ENCODE data around the gene KCNG2.

KCNG2 gene

DNA sequence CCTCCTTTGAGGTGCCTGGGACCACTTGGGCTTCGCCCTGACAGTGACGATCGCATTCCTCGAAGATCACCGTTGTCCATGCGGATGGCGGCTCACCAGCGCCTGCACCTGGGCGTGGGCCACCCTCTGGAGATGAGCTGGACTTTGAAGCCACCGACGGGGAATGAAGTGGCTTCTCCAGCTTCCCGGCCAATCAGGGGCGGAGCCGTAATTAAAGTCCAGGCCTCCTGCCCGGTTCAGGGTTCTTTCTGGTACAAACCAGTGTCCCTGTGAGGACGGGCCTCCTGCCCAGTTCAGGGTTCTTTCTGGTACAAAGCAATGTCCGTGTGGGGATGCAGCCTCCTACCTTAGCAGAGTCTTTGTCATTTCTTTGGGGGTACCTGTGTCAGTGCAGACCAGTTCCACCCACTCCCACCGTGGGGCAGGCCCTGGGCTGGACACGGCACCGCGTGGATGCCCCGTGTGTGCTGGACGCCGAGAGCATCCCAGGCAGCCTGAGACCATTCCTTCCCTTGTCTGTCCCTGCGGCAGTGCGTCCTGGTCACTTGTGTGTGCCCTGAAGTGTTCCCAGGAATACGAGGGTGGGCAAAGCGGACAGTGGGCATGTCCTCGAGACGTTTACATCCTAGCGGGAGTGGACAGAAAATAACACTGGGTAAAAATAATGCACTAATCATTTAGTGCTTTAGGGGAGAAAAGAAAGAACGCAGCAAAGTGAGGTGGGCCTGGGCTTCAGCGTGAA lies 55.0 kb downstream of the KCNG2 start:
- no peaks in the 10 kb centered on the region for H3K4me1 ChIP-seq (ENCODE audit: insufficient read depth, low read length)
- no peaks in the 10 kb centered on the region for H3K9me3 ChIP-seq (ENCODE audit: low read length)
- peaks cover 0 to 7% of the 10 kb centered on the region in 2 donors for H3K27me3 ChIP-seq (ENCODE audit: control insufficient read depth in 1 of 2, insufficient read depth in 2 of 2, low read length in 2 of 2)
- H3K9ac ChIP-seq (ENCODE audit: low read length): no peak overlapping the region
- no peak overlapping the region for H3K4me3 ChIP-seq (ENCODE audit: low read depth in 1 of 2, low read length in 2 of 2)
- no peaks in the 10 kb centered on the region for H3K36me3 ChIP-seq (ENCODE audit: insufficient read depth, low read length)
- no peak overlapping the region for H3K27ac ChIP-seq (ENCODE audit: low read depth, low read length)

- H3K9ac ChIP-seq (ENCODE audit: low read length): no peak overlapping the region
- H3K9me3 ChIP-seq (ENCODE audit: low read length): no peaks in the 10 kb centered on the region
- peaks cover 0 to 7% of the 10 kb centered on the region in 2 donors for H3K27me3 ChIP-seq (ENCODE audit: control insufficient read depth in 1 of 2, insufficient read depth in 2 of 2, low read length in 2 of 2)
- H3K27ac ChIP-seq (ENCODE audit: low read depth, low read length): no peak overlapping the region
- no peaks in the 10 kb centered on the region for H3K4me1 ChIP-seq (ENCODE audit: insufficient read depth, low read length)
- H3K4me3 ChIP-seq (ENCODE audit: low read depth in 1 of 2, low read length in 2 of 2): no peak overlapping the region
- no peaks in the 10 kb centered on the region for H3K36me3 ChIP-seq (ENCODE audit: insufficient read depth, low read length)
Observed at GRCh38 chr18:79853303-79853992, 55.7 kb downstream of the KCNG2 start.

DNA sequence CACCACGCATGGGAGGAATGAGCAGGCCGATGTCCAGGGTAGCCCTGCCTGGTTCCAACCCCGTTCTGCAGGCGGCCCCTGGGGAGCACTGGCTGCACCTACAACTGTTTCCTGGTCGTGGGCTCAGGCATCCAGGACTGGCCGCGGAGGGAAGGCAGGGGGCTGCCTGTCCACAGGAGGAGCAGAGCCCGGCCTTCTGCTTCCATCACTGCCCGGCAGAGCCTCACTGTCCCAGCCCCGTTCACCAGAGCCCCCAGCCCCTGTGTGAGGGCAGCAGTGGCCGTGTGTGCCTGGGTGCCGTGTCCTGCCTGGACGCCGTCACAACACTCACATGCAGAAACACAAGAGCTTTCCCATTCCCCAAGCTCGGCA lies 56.2 kb downstream of the KCNG2 start:
- no peak overlapping the region for H3K9ac ChIP-seq (ENCODE audit: low read length)

DNA sequence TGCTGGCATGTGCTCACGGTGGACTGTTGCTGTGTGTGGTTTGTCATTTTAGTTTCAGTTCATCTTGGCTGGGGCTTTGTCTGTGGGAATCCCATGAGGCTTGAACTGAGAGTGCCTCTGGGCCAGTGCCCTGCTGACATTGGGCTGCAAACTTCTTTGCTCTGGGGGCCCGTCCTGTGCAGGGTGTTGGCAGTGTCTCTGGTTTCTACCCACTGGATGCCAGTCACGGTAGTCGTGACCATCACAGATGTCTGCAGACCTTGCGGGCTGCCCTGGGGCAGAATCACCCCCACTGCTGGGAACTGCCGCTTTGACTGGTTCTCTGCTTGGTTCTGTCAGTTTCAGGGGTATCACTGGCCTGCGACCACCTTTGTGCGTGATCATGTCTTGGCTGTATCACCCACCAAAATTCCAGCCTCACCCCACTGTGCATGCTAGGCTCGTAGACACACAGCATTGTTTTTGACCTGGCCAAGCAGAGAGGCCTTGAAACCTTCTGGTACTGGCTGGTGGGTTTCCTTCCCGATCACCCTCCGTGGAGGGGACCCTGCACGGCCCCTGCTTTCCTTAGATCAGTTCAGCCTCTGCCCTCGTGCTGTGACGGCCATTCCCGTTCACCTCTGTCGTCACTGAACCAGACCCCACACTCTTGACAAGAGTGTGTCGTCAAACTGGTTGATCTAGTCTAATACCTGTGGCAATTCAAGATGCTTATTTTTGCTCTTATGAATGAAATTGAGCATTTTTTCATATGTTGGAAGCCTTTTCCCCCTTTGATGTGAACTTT lies 57.6 kb downstream of the KCNG2 start:
- H3K36me3 ChIP-seq (ENCODE audit: insufficient read depth, low read length): no peaks in the 10 kb centered on the region
- H3K9me3 ChIP-seq (ENCODE audit: low read length): no peaks in the 10 kb centered on the region
- no peak overlapping the region for H3K9ac ChIP-seq (ENCODE audit: low read length)
- H3K4me3 ChIP-seq (ENCODE audit: low read depth in 1 of 2, low read length in 2 of 2): no peak overlapping the region
- H3K4me1 ChIP-seq (ENCODE audit: insufficient read depth, low read length): no peaks in the 10 kb centered on the region
- peaks cover 0 to 7% of the 10 kb centered on the region in 2 donors for H3K27me3 ChIP-seq (ENCODE audit: control insufficient read depth in 1 of 2, insufficient read depth in 2 of 2, low read length in 2 of 2)
- H3K27ac ChIP-seq (ENCODE audit: low read depth, low read length): no peak overlapping the region

More for the DNA sequence above, 56.2 kb downstream of the KCNG2 start:
- Histone ChIP-seq H3K4me3 (ENCODE audit: low read depth in 1 of 2, low read length in 2 of 2) (no peak overlapping the region), H3K36me3 (ENCODE audit: insufficient read depth, low read length) (no peaks in the 10 kb centered on the region), H3K9me3 (ENCODE audit: low read length) (no peaks in the 10 kb centered on the region), H3K4me1 (ENCODE audit: insufficient read depth, low read length) (no peaks in the 10 kb centered on the region), H3K27me3 (ENCODE audit: control insufficient read depth in 1 of 2, insufficient read depth in 2 of 2, low read length in 2 of 2) (peaks cover 0 to 7% of the 10 kb centered on the region in 2 donors), H3K27ac (ENCODE audit: low read depth, low read length) (no peak overlapping the region)

DNA sequence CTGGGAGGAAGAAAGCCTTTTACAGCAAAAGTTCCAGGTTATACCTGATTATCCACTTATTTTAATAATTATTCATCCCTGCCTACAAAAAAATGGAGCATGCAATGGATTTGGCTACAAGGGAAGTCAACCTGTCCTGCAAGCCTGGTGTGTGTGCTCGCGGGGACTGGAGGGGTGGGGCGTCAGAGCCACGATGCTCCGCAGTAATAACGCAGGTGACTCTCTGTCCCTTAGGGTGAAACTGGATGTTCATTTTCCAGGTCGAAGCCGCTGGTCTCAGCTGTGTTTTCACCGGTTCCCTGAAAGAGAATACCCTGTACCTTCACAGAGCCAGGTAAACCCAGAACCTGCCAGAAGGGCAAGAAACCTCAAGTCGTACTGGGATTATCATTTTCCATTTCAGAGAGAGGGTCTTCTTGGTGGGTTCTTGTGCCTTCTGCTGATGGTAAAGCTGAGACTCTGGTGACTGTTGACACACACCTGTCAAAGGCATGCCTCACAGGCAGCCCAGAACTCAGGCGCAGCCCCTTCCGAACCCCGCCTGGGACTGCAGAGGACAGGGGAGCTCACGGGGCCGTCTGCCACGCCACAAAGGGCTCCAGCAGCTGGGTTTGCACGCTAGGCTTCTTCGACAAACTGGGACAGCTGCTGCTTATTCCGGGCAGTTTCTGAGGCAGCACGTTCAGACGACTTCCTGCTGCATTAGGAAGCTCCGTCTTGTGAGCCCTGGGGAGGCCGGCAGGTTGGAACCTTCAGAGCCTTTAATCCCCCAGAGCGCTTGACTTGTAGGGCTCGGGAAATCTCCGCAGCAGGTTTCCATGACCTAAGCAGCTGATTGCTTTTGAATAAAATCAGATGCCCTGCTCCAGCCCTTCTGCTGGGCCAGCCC lies 58.6 kb downstream of the KCNG2 start:
- Histone ChIP-seq H3K27me3 (ENCODE audit: control insufficient read depth in 1 of 2, insufficient read depth in 2 of 2, low read length in 2 of 2) (peaks cover 0 to 7% of the 10 kb centered on the region in 2 donors), H3K27ac (ENCODE audit: low read depth, low read length) (no peak overlapping the region), H3K9ac (ENCODE audit: low read length) (no peak overlapping the region), H3K9me3 (ENCODE audit: low read length) (no peaks in the 10 kb centered on the region), H3K36me3 (ENCODE audit: insufficient read depth, low read length) (no peaks in the 10 kb centered on the region), H3K4me3 (ENCODE audit: low read depth in 1 of 2, low read length in 2 of 2) (no peak overlapping the region), H3K4me1 (ENCODE audit: insufficient read depth, low read length) (no peaks in the 10 kb centered on the region)

- H3K4me3 ChIP-seq (ENCODE audit: low read depth in 1 of 2, low read length in 2 of 2): no peak overlapping the region
- H3K36me3 ChIP-seq (ENCODE audit: insufficient read depth, low read length): no peaks in the 10 kb centered on the region
- no peaks in the 10 kb centered on the region for H3K4me1 ChIP-seq (ENCODE audit: insufficient read depth, low read length)
- H3K9me3 ChIP-seq (ENCODE audit: low read length): peaks cover under 1% of the 10 kb centered on the region
- H3K9ac ChIP-seq (ENCODE audit: low read length): no peak overlapping the region
- H3K27ac ChIP-seq (ENCODE audit: low read depth, low read length): no peak overlapping the region
- H3K27me3 ChIP-seq (ENCODE audit: control insufficient read depth in 1 of 2, insufficient read depth in 2 of 2, low read length in 2 of 2): peaks cover 0 to 7% of the 10 kb centered on the region in 2 donors
Observed at GRCh38 chr18:79857082-79857671, 59.4 kb downstream of the KCNG2 start.

DNA sequence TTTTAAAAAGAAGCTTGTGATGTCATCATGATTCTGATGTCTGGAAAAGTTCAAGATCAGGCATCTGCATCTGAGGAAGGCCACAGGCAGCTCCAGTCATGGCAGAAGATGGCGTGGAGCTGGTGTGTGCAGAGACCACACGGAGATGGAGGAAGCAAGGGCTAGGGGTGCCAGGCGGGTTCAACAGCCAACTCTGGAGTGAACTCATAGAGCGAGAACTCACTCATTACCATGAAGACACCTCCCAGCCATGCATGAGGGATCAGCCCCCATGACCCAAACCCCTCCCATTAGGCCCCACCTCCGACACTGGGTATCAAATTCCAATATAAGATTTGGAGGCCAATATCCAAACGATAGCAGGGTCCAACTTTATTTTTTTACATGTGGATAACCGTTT lies 61.6 kb downstream of the KCNG2 start:
- H3K4me3 ChIP-seq (ENCODE audit: low read depth in 1 of 2, low read length in 2 of 2): no peak overlapping the region
- no peak overlapping the region for H3K9ac ChIP-seq (ENCODE audit: low read length)
- peaks cover 0 to 7% of the 10 kb centered on the region in 2 donors for H3K27me3 ChIP-seq (ENCODE audit: control insufficient read depth in 1 of 2, insufficient read depth in 2 of 2, low read length in 2 of 2)
- peaks cover 4% of the 10 kb centered on the region for H3K9me3 ChIP-seq (ENCODE audit: low read length)
- H3K27ac ChIP-seq (ENCODE audit: low read depth, low read length): no peak overlapping the region
- H3K36me3 ChIP-seq (ENCODE audit: insufficient read depth, low read length): no peaks in the 10 kb centered on the region
- H3K4me1 ChIP-seq (ENCODE audit: insufficient read depth, low read length): no peaks in the 10 kb centered on the region

DNA sequence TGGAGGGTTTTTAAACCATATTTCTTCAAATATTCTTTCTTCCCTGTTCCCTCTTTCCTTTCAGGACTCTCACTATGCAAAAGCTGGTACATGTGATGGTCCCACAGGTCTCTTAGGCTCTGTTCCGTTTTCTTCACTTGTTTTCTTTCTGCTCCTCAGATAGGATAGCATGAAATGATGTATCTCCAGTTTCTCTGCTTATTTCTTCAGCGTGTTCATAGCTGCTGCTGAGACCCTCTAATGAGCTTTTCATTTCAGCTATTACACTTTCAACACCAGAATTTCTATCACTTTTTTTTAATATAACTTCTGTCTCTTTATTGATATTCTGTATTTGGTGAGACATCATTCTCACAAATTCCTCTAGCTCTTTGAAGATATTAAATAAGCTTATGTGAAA lies 63.9 kb downstream of the KCNG2 start:
- no peaks in the 10 kb centered on the region for H3K4me1 ChIP-seq (ENCODE audit: insufficient read depth, low read length)
- H3K27ac ChIP-seq (ENCODE audit: low read depth, low read length): no peak overlapping the region
- peaks cover 4% of the 10 kb centered on the region for H3K9me3 ChIP-seq (ENCODE audit: low read length)
- no peaks in the 10 kb centered on the region for H3K27me3 ChIP-seq (ENCODE audit: control insufficient read depth in 1 of 2, insufficient read depth in 2 of 2, low read length in 2 of 2)
- no peaks in the 10 kb centered on the region for H3K36me3 ChIP-seq (ENCODE audit: insufficient read depth, low read length)
- no peak overlapping the region for H3K4me3 ChIP-seq (ENCODE audit: low read depth in 1 of 2, low read length in 2 of 2)
- no peak overlapping the region for H3K9ac ChIP-seq (ENCODE audit: low read length)

DNA sequence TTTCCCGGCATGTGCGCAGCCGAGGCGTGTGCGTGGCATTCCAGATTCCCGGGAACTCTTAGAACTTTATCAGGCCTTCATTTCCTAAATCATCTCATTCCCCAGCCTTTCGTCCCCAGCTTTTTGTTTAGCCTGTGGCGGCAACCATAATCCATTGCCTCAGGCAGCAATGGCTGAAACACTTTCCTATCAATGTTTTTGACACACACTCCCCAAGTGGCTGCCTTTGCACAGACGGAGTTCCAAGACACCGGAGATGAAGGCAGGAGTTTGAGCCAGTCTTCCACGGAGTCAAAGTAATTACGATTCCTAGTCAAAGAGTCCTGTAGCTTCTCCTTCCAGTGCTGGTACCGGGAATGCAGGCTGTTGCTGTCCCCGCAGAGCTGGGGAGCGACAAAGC lies 64.8 kb downstream of the KCNG2 start:
- Histone ChIP-seq H3K4me1 (ENCODE audit: insufficient read depth, low read length) (no peaks in the 10 kb centered on the region), H3K9me3 (ENCODE audit: low read length) (peaks cover 4% of the 10 kb centered on the region), H3K36me3 (ENCODE audit: insufficient read depth, low read length) (no peaks in the 10 kb centered on the region), H3K9ac (ENCODE audit: low read length) (no peak overlapping the region), H3K27ac (ENCODE audit: low read depth, low read length) (no peak overlapping the region), H3K4me3 (ENCODE audit: low read depth in 1 of 2, low read length in 2 of 2) (no peak overlapping the region), H3K27me3 (ENCODE audit: control insufficient read depth in 1 of 2, insufficient read depth in 2 of 2, low read length in 2 of 2) (no peaks in the 10 kb centered on the region)

- no peaks in the 10 kb centered on the region for H3K36me3 ChIP-seq (ENCODE audit: insufficient read depth, low read length)
- no peak overlapping the region for H3K4me3 ChIP-seq (ENCODE audit: low read depth in 1 of 2, low read length in 2 of 2)
- no peak overlapping the region for H3K27ac ChIP-seq (ENCODE audit: low read depth, low read length)
- no peak overlapping the region for H3K9ac ChIP-seq (ENCODE audit: low read length)
- H3K9me3 ChIP-seq (ENCODE audit: low read length): peaks cover 4% of the 10 kb centered on the region
- H3K27me3 ChIP-seq (ENCODE audit: control insufficient read depth in 1 of 2, insufficient read depth in 2 of 2, low read length in 2 of 2): no peaks in the 10 kb centered on the region
- no peaks in the 10 kb centered on the region for H3K4me1 ChIP-seq (ENCODE audit: insufficient read depth, low read length)
Observed at GRCh38 chr18:79863161-79864005, 65.6 kb downstream of the KCNG2 start.

Measured in muscle layer of colon (tissue), 2 donors.